NCI-H2081 (cell line): ENCODE results near the gene WNK1.
"Not testable (repeated sequence)": the region's sequence is repeated elsewhere in the genome, so short reads cannot be mapped to it uniquely, and the experiment has no call there.

Source experiments
- DNase-seq, 2 experiments: peaks; one replicate each; lab custom pipeline; 2025; lab: John Stamatoyannopoulos, UW

Gene WNK1

GRCh38 chr12:749751-750270 lies 2.6 kb upstream of the WNK1 start:
- peak in 1 of 2 experiments; percentile 47 for DNase-seq

- peak; percentile 6 to 24 for DNase-seq
These were observed 1.8 kb upstream of the WNK1 start for GRCh38 chr12:750366-751191.

- peak; percentile 87 to 92 for DNase-seq
These were observed 984 bp upstream of the WNK1 start for GRCh38 chr12:751192-751998.

- DNase-seq, result peak; percentile 47 to 66
These were observed 574 bp downstream of the WNK1 start for GRCh38 chr12:752695-753610.

GRCh38 chr12:753611-754472 lies 1.5 kb downstream of the WNK1 start:
- DNase-seq, result peak; percentile 3 to 51

- no peak for DNase-seq
These were observed 2.1 kb downstream of the WNK1 start for GRCh38 chr12:754473-754820.

- DNase-seq, result peak in 1 of 2 experiments; percentile 24
These were observed 2.6 kb downstream of the WNK1 start for GRCh38 chr12:754851-755562.

GRCh38 chr12:759628-760027 lies 7.2 kb downstream of the WNK1 start:
- DNase-seq, result no peak

- no peak for DNase-seq
These were observed 8.9 kb downstream of the WNK1 start for GRCh38 chr12:761256-761655.

GRCh38 chr12:765840-766239 lies 13.5 kb downstream of the WNK1 start:
- no peak for DNase-seq

- no peak for DNase-seq
These were observed 16.1 kb downstream of the WNK1 start for GRCh38 chr12:768434-768833.

- no peak for DNase-seq
These were observed 18.1 kb downstream of the WNK1 start for GRCh38 chr12:770479-770878.

GRCh38 chr12:772056-772697 lies 19.8 kb downstream of the WNK1 start:
- DNase-seq, result no peak

- DNase-seq, result no peak
These were observed 21.8 kb downstream of the WNK1 start for GRCh38 chr12:774051-774614.

GRCh38 chr12:775973-776771 lies 23.8 kb downstream of the WNK1 start:
- not testable (repeated sequence) for DNase-seq

GRCh38 chr12:776772-777373 lies 24.5 kb downstream of the WNK1 start:
- DNase-seq, result not testable (repeated sequence)

- DNase-seq, result no peak
These were observed 25.2 kb downstream of the WNK1 start for GRCh38 chr12:777550-778047.

- DNase-seq, result no peak
These were observed 26.2 kb downstream of the WNK1 start for GRCh38 chr12:778615-779014.
